H1 (cell line): ENCODE data around the gene KRAS.

Experiments used
- CEBPB ChIP-seq: IDR thresholded peaks from 2 replicates; pipeline ENCODE4 v1.6.1; 2012; ENCODE audit warnings: low read depth, low read length
- GABPA ChIP-seq: IDR thresholded peaks from 2 replicates; pipeline ENCODE4 v1.6.1; 2011; ENCODE audit warnings: mild to moderate bottlenecking, low read length, moderate library complexity, borderline replicate concordance; ENCODE audit not compliant: insufficient read depth
- TF ChIP-seq, protein P1 (sequence below), 3 experiments: IDR thresholded peaks; 1 replicate in 2 of 3; 2 replicates in 1 of 3; pipeline versions ENCODE4 v1.5.1 to v1.6.1; 2011; ENCODE audit warnings: low read length in 3 of 3, mild to moderate bottlenecking in 3 of 3, inconsistent platforms in 2 of 3, low read depth in 1 of 3, moderate library complexity in 1 of 3; ENCODE audit not compliant: insufficient read depth in 1 of 3; ENCODE audit errors: control extremely low read depth in 1 of 3

GRCh38 chr12:25156061-25156460 is 94.7 kb downstream of the KRAS start:
- no peak for TF ChIP-seq GABPA
- no peak for TF ChIP-seq CEBPB
- TF ChIP-seq, protein P1, sequence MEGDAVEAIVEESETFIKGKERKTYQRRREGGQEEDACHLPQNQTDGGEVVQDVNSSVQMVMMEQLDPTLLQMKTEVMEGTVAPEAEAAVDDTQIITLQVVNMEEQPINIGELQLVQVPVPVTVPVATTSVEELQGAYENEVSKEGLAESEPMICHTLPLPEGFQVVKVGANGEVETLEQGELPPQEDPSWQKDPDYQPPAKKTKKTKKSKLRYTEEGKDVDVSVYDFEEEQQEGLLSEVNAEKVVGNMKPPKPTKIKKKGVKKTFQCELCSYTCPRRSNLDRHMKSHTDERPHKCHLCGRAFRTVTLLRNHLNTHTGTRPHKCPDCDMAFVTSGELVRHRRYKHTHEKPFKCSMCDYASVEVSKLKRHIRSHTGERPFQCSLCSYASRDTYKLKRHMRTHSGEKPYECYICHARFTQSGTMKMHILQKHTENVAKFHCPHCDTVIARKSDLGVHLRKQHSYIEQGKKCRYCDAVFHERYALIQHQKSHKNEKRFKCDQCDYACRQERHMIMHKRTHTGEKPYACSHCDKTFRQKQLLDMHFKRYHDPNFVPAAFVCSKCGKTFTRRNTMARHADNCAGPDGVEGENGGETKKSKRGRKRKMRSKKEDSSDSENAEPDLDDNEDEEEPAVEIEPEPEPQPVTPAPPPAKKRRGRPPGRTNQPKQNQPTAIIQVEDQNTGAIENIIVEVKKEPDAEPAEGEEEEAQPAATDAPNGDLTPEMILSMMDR (IDR thresholded peaks at IDR 0.05; ENCODE audit: control extremely low read depth in 1 of 3, insufficient read depth in 1 of 3, low read depth in 1 of 3, low read length in 3 of 3) = no peak
